Neural progenitor cell (in vitro differentiated cells): Measurements from ENCODE around the gene PWWP2A. TPM values are rescaled to one million over a fixed set of nuclear protein-coding genes. Genes with fewer than 3 reads are reported as not detected.
A peak's percentile ranks its signal among the peaks of the same experiment; 100 is the strongest.

ENCODE experiments used
- DNase-seq: peaks from one replicate; pipeline ENCODE4 v3.0.0-alpha.2; 2016; ENCODE audit warnings: low spot score
- H2AFZ ChIP-seq: fragments of 200-600 bp; sonication (generic); replicated peaks from 2 replicates; pipeline ENCODE4 v1.6.1; 2016; ENCODE audit warnings: antibody characterized with exemption
- H3F3A ChIP-seq: fragments of 200-600 bp; sonication (generic); 2 replicates; pipeline ENCODE4 v1.6.1; 2016; ENCODE audit warnings: antibody characterized with exemption, low read depth
- H3K27ac ChIP-seq: fragments of 200-600 bp; sonication (generic); 2 replicates; pipeline ENCODE4 v1.5.1; 2016; ENCODE audit warnings: mild to moderate bottlenecking
- H3K27me3 ChIP-seq: fragments of 200-600 bp; sonication (generic); 2 replicates; pipeline ENCODE4 v1.6.1; 2016; ENCODE audit warnings: mild to moderate bottlenecking, moderate library complexity
- H3K36me3 ChIP-seq: fragments of 200-600 bp; sonication (generic); 2 replicates; pipeline ENCODE4 v1.5.1; 2016
- H3K4me1 ChIP-seq: fragments of 200-600 bp; sonication (generic); 2 replicates; pipeline ENCODE4 v1.6.1; 2016; ENCODE audit warnings: mixed run types
- H3K4me2 ChIP-seq: fragments of 200-600 bp; sonication (generic); 2 replicates; pipeline ENCODE4 v1.6.1; 2016
- H3K4me3 ChIP-seq: fragments of 200-600 bp; sonication (generic); 2 replicates; pipeline ENCODE4 v1.5.1; 2016
- H3K79me2 ChIP-seq: fragments of 200-600 bp; sonication (generic); 2 replicates; pipeline ENCODE4 v1.6.1; 2016; ENCODE audit warnings: low read depth
- H3K9ac ChIP-seq: fragments of 200-600 bp; sonication (generic); 2 replicates; pipeline ENCODE4 v1.6.1; 2016
- H3K9me3 ChIP-seq: fragments of 200-600 bp; sonication (generic); 2 replicates; pipeline ENCODE4 v1.5.1; 2016; ENCODE audit warnings: low read depth
- H4K20me1 ChIP-seq: fragments of 200-600 bp; sonication (generic); 2 replicates; pipeline ENCODE4 v1.6.1; 2016; ENCODE audit warnings: low read depth
- H3K27ac Mint-ChIP-seq: 3 replicates; pipeline ENCODE4 v1.8.0; 2021; ENCODE audit warnings: mixed read lengths
- H3K27me3 Mint-ChIP-seq: 2 replicates; pipeline ENCODE4 v1.8.0; 2022; ENCODE audit warnings: low read depth, mild to moderate bottlenecking, inconsistent platforms, moderate library complexity, mixed read lengths; ENCODE audit not compliant: insufficient read depth
- H3K36me3 Mint-ChIP-seq: 3 replicates; pipeline ENCODE4 v1.8.0; 2021; ENCODE audit warnings: mixed read lengths
- H3K4me1 Mint-ChIP-seq: 3 replicates; pipeline ENCODE4 v1.8.0; 2021; ENCODE audit warnings: mixed read lengths
- H3K4me3 Mint-ChIP-seq: 3 replicates; pipeline ENCODE4 v1.8.0; 2021; ENCODE audit warnings: mild to moderate bottlenecking, moderate library complexity, mixed read lengths
- H3K9me3 Mint-ChIP-seq: 3 replicates; pipeline ENCODE4 v1.8.0; 2020; ENCODE audit warnings: mixed read lengths
- EZH2 ChIP-seq: fragments of 200-600 bp; sonication (generic); IDR thresholded peaks from 2 replicates; pipeline ENCODE4 v1.6.1; 2017; ENCODE audit warnings: antibody characterized with exemption, mild to moderate bottlenecking, moderate library complexity
- EZH2phosphoT487 ChIP-seq: fragments of 200-600 bp; sonication (generic); IDR thresholded peaks from 2 replicates; pipeline ENCODE4 v1.6.1; 2017; ENCODE audit warnings: antibody characterized with exemption
- total RNA-seq: library from RNA; depleted of rRNA; stranded (reverse); fragments of >200 nt; gene quantifications from 2 replicates; pipeline ENCODE4 v1.2.3, GENCODE V29; 2015; ENCODE audit warnings: low replicate concordance
- TF ChIP-seq, protein P1 (sequence below): fragments of 200-600 bp; sonication (generic); IDR thresholded peaks from 2 replicates; pipeline ENCODE4 v1.5.1; 2017; ENCODE audit warnings: antibody characterized with exemption, mild to moderate bottlenecking

The PWWP2A gene
- total RNA-seq, 1 donor from 2014 or later: 49.0 TPM

DNA sequence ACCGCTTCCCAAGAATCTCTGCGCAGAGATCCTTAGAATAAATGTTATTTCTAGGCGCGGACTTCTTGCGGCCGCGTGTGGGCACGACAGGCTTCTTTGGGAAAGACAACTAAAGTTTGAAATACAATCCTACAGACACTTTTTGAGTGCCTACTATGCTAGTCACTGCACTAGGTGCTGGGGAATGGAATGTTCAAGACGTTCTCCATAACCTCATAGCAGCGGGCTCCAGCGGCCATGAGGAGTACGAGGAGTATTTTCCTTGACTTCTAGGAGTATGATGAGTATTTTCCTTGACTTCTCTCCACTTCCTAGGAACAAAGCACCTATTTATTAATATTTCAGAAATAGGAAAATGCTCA lies 636 bp upstream of the PWWP2A start:
- H3K9me3 ChIP-seq: no peaks in the 10 kb centered on the region

DNA sequence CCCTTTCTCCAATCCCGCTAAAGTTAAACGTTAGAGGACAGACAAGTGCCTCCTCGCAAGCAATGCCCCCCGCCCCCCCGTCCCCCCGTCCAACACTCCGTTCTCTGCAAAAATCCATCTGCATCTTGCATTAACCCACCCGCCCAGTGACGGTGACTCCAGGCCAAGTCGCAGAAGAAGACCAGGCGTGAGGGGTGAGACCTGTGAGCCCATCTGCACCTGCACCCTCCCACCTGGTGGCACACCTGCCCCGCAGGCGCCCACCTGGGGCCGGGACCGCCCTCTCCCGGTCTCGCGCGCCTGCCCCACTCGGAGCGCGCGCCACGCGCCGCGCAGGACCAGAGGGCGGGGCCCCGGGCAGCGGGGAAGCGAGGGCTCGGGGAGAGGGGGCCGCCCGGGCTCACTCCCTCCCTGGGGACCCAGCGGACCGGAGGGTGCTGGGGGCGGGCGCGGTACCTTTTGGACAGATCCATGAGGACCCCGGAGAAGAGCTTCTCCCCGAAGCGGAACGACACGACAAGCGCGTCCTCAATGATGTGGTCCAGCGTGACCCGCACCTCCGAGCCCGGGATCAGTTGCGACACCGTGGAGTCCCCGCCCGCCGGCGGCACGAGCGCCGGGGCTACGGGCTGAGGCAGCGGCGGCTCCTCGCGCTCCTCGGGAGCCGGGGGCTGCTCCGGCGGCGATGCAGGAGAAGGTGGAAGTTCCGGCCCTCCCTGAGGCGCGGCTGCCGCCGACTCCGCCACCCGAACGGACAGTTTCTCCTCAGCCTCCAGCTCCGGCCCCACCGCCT lies 705 bp downstream of the PWWP2A start:
- no peaks in the 10 kb centered on the region for H3F3A ChIP-seq
- H3K4me3 ChIP-seq: peak overlapping the region; percentile 92
- Mint-ChIP-seq H3K9me3 (no peaks in the 10 kb centered on the region), H3K27me3 (peaks cover 4% of the 10 kb centered on the region), H3K4me1 (peaks cover 9% of the 10 kb centered on the region), H3K4me3 (peak overlapping the region; percentile 92), H3K27ac (peak overlapping the region; percentile 89), H3K36me3 (peaks cover 13% of the 10 kb centered on the region)
- peak overlapping the region; percentile 83 for H3K9ac ChIP-seq
- peak overlapping the region; percentile 51 for H2AFZ ChIP-seq
- H3K4me1 ChIP-seq: no peaks in the 10 kb centered on the region
- no peaks in the 10 kb centered on the region for H3K9me3 ChIP-seq
- H3K4me2 ChIP-seq: peak overlapping the region; percentile 86
- H3K27me3 ChIP-seq: no peaks in the 10 kb centered on the region
- no peaks in the 10 kb centered on the region for H3K36me3 ChIP-seq
- TF ChIP-seq EZH2: no peak
- TF ChIP-seq, protein P1, sequence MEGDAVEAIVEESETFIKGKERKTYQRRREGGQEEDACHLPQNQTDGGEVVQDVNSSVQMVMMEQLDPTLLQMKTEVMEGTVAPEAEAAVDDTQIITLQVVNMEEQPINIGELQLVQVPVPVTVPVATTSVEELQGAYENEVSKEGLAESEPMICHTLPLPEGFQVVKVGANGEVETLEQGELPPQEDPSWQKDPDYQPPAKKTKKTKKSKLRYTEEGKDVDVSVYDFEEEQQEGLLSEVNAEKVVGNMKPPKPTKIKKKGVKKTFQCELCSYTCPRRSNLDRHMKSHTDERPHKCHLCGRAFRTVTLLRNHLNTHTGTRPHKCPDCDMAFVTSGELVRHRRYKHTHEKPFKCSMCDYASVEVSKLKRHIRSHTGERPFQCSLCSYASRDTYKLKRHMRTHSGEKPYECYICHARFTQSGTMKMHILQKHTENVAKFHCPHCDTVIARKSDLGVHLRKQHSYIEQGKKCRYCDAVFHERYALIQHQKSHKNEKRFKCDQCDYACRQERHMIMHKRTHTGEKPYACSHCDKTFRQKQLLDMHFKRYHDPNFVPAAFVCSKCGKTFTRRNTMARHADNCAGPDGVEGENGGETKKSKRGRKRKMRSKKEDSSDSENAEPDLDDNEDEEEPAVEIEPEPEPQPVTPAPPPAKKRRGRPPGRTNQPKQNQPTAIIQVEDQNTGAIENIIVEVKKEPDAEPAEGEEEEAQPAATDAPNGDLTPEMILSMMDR: no peak
- no peak for DNase-seq
- H3K27ac ChIP-seq: peak overlapping the region; percentile 61
- peaks cover 14% of the 10 kb centered on the region for H4K20me1 ChIP-seq
- H3K79me2 ChIP-seq: peaks cover 53% of the 10 kb centered on the region

More for the DNA sequence above, 636 bp upstream of the PWWP2A start:
- Histone ChIP-seq H3K4me3 (no peak overlapping the region), H3K4me2 (peak overlapping the region; percentile 23), H3K79me2 (peaks cover 42% of the 10 kb centered on the region), H3K27ac (no peak overlapping the region), H3K4me1 (no peaks in the 10 kb centered on the region), H3F3A (no peaks in the 10 kb centered on the region), H4K20me1 (peaks cover 14% of the 10 kb centered on the region), H3K9ac (no peak overlapping the region), H3K36me3 (no peaks in the 10 kb centered on the region), H3K27me3 (no peaks in the 10 kb centered on the region), H2AFZ (no peak overlapping the region)
- Mint-ChIP-seq H3K4me3 (peak overlapping the region; percentile 99), H3K9me3 (no peaks in the 10 kb centered on the region), H3K36me3 (peaks cover 7% of the 10 kb centered on the region), H3K4me1 (peaks cover 9% of the 10 kb centered on the region), H3K27ac (no peak overlapping the region), H3K27me3 (peaks cover 2% of the 10 kb centered on the region)
- TF ChIP-seq, protein P1: peak; percentile 23
- no peak for TF ChIP-seq EZH2
- no peak for DNase-seq

DNA sequence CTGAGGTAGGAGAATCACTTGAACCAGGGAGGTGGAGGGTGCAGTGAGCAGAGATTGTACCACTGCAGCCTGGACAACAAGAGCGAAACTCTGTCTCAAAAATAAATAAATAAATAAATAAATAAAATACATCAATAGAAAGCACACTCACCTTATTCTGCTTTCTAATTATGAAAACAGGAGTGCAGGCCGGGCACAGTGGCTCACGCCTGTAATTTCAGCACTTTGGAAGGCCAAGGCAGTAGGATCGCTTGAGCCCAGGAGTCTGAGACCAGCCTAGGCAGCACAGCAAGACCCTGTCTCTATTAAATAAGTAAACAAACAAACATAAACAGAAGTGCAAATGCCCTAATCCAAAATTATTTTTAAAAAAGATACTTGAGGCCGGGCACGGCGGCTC lies 2.3 kb downstream of the PWWP2A start:
- TF ChIP-seq, protein P1: no peak
- TF ChIP-seq EZH2phosphoT487: no peak
- TF ChIP-seq EZH2: no peak
- Histone ChIP-seq H3K36me3 (peaks cover 3% of the 10 kb centered on the region), H3K4me3 (no peak overlapping the region), H2AFZ (no peak overlapping the region), H3K27me3 (no peaks in the 10 kb centered on the region), H3K27ac (no peak overlapping the region), H3K9me3 (no peaks in the 10 kb centered on the region), H3K9ac (no peak overlapping the region), H3F3A (no peaks in the 10 kb centered on the region), H3K4me2 (no peak overlapping the region), H3K4me1 (no peaks in the 10 kb centered on the region), H3K79me2 (peaks cover 69% of the 10 kb centered on the region), H4K20me1 (peaks cover 14% of the 10 kb centered on the region)
- no peak for DNase-seq
- peaks cover 2% of the 10 kb centered on the region for H3K27me3 Mint-ChIP-seq
- peaks cover 23% of the 10 kb centered on the region for H3K36me3 Mint-ChIP-seq
- H3K27ac Mint-ChIP-seq: no peak overlapping the region
- H3K4me3 Mint-ChIP-seq: peak overlapping the region; percentile 92
- no peaks in the 10 kb centered on the region for H3K9me3 Mint-ChIP-seq
- peaks cover 7% of the 10 kb centered on the region for H3K4me1 Mint-ChIP-seq
